ENCODE results near the gene CEBPB.

CEBPB gene

DNA sequence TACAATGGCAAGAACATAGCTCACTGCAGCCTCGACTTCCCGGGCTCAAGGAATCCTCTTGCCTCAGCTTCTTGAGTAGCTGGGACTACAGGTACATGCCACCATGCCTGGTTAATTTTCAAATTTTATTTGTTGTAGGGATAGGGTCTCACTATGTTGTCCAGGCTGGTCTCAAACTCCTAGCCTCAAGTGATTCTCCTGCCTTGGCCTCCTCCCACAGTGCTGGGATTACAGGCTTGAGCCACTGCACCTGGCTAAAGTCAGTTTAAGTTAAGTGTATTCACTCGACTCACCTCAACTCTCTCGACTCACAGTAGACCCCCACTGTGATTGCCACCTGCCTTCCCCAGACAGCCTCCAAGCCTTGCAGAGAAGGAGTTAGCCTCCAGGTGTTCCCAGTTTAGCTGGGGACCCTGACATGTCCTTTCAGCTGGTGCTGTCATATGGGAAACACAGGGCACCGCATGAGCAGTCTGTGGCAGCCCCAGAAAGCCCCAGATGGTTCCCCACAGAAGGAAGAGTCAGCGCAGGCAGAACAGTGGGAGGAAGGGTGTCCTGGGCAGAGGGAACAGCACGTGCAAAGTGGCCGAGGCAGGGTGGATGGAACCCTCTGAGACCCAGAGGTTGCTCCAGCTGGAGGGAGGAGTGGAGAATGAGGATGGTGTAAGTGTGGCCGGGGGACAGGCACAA is 40.4 kb downstream of the CEBPB start:
- no peak for DNase-seq

DNA sequence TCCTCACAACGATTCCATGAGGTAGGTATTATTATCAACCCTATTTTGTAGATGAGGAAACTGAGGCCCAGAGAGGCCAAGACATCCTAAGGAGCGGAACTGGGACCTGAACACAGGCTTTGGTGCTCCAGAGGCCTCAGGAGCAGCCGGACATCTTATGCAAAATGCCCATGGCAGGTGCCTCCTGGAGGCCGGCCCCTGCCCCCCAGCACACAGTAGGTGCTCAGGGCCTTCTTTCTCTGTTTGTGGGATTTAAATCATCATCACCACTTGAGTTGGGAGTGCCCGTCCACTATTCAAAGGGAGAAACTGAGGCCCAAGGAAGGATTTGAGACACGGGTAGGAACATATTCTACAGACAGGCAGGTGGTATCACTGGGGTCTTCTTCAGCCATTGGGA is 41.2 kb downstream of the CEBPB start:
- DNase-seq = no peak

DNA sequence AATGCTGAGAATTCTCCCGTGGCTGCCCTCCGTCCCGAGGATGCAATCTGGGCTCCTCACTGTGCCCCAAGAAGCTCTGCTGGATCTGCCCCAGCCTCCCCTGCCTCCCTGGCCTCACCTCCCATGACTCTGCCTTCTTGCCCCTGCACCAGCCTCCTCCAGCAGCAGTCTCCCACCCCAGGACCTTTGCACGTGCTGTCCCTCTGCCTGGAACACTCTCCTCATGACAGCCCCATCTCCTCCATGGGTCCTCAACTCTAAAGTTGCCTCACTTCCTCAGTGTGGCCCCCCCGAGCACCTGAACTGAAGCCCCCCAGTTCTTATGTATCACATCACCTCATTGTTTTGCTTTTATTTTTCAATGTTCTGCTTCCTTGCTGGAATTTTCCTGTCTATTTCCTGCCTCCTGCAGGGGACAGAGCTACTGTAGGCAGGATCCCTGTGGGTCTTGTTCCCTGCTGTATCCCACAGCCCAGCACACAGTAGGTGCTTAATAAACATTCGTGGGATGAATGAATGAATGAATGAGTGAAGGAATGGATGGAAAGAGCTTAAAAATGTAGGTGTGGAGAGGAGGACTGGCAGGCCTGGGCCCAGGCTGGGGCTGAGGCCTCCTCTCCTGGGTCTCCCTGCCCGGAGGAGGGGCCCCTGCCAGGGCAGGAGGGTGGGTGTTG is 42.2 kb downstream of the CEBPB start:
- no peak for DNase-seq

DNA sequence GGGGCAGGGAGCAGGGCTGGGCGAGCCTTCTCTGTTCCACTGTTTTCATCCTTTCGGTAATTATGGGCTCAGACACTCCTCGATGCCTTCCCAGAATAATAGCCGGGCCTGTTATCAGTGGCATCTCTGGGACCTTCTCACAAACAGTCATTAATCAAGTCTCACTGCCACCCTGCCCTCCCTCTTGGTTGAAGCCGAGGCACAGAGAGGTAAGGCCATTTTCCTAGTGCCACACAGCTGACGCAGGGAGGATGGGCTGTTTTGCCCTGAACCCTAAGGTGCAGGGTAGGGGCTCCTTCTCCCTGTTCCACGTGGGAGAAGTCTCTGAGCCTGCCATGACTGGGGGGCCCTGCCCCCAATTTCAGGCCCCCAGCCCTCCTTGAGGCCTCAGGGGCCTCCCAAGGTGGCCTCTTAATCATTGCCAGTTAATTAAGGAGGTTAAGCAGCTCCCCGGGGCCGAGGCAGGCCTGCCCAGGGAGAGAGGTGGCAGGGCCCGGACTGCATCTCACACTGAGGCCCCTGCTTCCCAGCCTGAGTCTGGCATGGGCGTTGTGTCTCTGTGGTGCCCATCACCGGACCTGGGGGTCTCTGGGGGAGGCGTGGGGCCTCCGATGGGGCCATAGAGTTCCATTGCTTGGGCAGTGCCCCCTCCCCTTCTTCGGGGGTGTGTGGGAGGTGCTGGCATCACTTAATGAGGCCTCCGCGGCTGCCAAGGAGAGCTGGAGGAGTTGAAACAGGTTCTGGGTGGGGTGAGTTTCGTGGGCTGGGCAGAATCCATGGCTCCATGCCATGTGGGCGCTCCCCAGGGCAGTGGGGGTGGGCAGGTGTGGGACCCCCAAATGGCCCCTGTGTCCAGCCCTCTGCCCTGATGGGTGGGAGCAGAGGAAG is 42.9 kb downstream of the CEBPB start:
- DNase-seq = no peak

DNA sequence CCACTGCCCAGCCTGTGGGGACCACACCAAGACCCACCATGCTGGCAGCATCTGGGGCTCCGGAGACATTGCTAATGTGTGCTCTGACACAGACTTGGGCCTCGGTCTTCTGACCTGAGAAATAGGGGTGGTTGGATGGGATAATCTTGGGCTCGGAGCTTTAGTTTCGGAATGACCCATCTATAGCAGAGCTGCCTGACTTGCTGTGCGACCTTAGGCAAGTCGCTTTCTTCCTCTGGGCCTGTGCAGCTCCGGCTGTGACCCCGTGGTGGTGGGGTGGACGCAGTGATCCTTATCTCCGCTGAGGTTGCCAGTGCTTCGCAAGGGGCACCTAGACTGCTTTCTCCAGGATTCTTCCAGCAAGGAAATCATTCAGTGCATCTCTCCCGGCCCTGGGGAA is 43.7 kb downstream of the CEBPB start:
- DNase-seq = no peak

DNA sequence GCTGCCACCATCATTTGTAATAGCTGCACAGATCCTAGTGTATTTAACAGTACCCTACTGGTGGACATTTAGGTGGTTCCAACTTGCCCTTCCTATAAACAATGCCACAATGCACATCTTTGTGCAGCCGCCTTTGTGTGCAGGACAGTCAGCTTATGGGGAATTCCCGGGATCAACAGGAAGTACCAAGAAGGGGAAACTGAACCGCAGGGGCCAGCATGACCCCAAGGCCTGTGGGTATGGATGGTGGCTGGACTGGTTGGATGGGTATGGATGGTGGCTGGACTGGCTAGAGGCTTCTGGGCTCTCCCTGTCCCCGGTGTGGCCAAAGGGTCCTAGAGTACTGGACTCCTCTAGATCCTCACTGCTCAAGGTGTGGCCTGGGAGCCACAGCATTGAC is 46.7 kb downstream of the CEBPB start:
- DNase-seq = no peak

DNA sequence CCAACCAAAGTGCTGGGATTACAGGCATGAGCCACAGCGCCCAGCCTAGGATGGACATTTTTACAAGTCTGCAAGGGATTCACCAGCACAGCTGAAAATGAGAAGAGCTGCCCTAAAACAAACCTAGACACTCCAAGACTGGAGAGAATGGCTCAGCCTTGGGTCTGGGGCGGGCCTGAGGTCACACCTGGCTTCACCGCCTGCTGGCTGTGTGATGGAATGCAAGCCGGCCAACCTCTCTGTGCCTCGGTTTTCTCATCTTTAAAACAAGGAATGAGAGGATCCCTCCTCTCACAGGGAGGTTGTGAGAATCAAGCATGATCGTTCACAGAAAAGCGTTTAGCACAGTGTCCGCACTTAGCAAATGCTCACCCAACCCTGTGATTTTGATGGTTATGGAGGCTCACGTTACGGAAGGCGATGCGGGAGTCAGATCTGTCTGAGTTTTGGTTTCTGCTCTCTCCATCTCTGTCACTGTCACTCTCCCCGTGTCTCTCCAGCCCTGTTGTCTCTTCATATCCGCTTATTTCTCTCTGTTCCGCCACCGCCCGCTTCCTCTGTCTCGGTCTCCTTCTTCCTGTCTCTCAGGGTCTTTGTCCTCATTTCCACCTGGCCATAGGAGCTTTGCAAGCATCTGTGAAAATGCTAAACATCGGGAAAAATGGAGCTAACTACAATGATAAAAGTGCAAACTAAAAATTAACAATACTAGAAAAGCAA is 47.6 kb downstream of the CEBPB start:
- no peak for DNase-seq

DNA sequence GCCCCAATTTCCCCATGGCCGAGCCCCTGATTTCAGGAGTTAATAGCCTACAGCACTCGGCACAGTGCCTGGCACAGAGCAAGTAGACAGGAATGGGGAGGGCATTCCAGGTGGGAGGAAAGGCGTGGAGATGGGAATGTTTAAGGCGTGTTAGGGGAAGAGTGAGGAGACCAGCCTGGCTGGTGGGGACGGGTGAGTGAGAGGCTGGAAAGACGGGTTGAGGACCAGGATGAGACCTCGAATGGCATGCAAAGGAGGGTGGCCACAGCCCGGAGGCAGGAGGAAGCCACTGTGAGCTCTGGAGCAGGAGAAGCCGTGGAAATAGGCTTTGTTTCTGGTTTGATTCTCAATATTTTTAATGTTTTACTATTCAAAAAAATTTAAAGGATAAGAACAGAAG is 49.5 kb downstream of the CEBPB start:
- DNase-seq = no peak

DNA sequence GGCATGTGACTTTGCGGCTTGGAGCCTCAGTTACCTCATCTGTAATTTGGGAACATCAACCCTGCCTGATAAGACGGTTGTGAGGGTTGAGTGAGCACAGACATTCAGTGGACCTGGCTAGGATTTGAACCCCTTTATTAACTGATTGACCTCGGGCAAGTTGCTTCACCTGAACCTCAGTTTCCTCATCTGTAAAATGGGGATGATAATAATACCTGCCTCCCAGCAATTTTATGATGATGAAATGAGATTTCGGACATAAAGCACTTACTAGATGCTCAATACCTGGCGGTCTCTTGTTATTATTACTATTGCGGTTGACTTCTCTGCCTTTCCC is 51.5 kb downstream of the CEBPB start:
- no peak for DNase-seq
